ENCODE data around the gene CACUL1. TPM values are rescaled to one million over a fixed set of nuclear protein-coding genes. Genes with fewer than 3 reads are reported as not detected.
A peak's percentile ranks its signal among the peaks of the same experiment; 100 is the strongest.

CACUL1 gene
- total RNA-seq, 1 donor from 2014 or later: 34.0 TPM

DNA sequence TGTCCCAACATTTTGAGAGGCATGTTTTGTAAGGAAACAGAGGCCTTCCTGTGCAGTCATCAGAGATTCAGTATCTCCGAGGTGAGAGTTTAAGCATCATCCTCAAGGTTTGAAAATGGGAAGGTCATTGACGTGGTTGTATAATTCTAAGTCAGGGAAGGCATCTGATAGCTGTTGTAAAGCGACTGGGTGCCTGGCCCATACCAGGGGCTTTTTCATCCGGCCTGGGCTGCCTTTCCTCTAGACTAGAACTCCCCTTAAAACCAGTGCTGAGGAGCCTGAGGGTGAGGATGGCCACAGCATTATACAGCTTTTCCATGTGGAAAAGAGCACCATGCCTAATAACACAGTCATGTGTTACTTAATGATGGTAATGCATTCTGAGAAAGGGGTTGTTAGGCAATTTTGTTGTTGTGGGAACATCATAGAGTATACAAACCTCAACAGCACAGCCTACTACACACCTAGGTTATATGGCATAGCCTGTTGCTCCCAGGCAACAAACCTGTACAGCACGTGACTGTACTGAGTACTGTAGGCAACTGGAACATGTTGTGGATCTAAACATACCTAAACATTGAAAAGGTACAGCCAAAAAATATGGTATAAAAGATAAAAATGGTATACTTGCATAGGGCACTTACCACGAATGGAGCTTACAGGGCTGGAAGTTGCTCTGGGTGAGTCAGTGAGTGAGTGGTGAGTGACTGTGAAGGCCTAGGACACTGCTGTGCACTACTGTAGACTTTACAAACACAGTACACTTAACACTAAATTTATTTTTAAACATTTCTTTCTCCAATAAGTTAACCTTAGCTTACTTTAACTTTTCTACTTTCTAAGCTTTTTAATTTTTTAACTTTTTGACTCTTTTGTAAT lies 13.5 kb upstream of the CACUL1 start:
- Mint-ChIP-seq H3K27ac (ENCODE audit: unreplicated experiment) (no peak overlapping the region), H3K9me3 (ENCODE audit: unreplicated experiment) (no peaks in the 10 kb centered on the region), H3K36me3 (ENCODE audit: unreplicated experiment) (no peaks in the 10 kb centered on the region), H3K4me3 (ENCODE audit: unreplicated experiment) (no peak overlapping the region), H3K27me3 (ENCODE audit: unreplicated experiment) (peaks cover 9% of the 10 kb centered on the region), H3K4me1 (ENCODE audit: unreplicated experiment) (peaks cover 2% of the 10 kb centered on the region)
- TF ChIP-seq, protein P1, sequence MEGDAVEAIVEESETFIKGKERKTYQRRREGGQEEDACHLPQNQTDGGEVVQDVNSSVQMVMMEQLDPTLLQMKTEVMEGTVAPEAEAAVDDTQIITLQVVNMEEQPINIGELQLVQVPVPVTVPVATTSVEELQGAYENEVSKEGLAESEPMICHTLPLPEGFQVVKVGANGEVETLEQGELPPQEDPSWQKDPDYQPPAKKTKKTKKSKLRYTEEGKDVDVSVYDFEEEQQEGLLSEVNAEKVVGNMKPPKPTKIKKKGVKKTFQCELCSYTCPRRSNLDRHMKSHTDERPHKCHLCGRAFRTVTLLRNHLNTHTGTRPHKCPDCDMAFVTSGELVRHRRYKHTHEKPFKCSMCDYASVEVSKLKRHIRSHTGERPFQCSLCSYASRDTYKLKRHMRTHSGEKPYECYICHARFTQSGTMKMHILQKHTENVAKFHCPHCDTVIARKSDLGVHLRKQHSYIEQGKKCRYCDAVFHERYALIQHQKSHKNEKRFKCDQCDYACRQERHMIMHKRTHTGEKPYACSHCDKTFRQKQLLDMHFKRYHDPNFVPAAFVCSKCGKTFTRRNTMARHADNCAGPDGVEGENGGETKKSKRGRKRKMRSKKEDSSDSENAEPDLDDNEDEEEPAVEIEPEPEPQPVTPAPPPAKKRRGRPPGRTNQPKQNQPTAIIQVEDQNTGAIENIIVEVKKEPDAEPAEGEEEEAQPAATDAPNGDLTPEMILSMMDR (IDR thresholded peaks at IDR 0.05): no peak
- DNase-seq (ENCODE audit: extremely low spot score, unreplicated experiment): no peak

GRCh38 chr10:118767297-118768040 lies 12.7 kb upstream of the CACUL1 start:
- TF ChIP-seq, protein P1 (IDR thresholded peaks at IDR 0.05): no peak
- DNase-seq (ENCODE audit: extremely low spot score, unreplicated experiment): no peak
- H3K4me3 Mint-ChIP-seq (ENCODE audit: unreplicated experiment): no peak overlapping the region
- H3K36me3 Mint-ChIP-seq (ENCODE audit: unreplicated experiment): no peaks in the 10 kb centered on the region
- no peaks in the 10 kb centered on the region for H3K9me3 Mint-ChIP-seq (ENCODE audit: unreplicated experiment)
- H3K27me3 Mint-ChIP-seq (ENCODE audit: unreplicated experiment): peaks cover 9% of the 10 kb centered on the region
- peaks cover 2% of the 10 kb centered on the region for H3K4me1 Mint-ChIP-seq (ENCODE audit: unreplicated experiment)
- H3K27ac Mint-ChIP-seq (ENCODE audit: unreplicated experiment): no peak overlapping the region

DNA sequence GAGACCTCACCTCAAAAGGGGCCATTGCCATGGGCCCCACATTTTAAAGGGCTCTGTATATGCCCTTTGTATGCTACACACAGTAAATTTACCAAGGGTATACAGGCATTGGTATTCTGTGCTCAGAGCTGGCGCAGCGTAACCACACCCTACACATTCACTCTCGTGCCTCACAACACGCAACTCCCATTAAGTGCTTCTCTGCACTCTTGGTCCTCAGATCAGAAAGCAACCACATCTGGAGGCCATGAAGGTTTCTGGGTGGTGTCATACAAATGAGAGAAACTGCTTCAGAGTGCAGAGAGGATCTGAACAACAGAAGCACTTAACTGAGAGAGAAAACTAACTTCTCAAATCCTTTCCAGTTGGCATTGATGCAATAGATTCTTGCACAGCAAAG lies 9.4 kb upstream of the CACUL1 start:
- Mint-ChIP-seq H3K9me3 (ENCODE audit: unreplicated experiment) (no peaks in the 10 kb centered on the region), H3K27ac (ENCODE audit: unreplicated experiment) (no peak overlapping the region), H3K27me3 (ENCODE audit: unreplicated experiment) (peaks cover 11% of the 10 kb centered on the region), H3K4me3 (ENCODE audit: unreplicated experiment) (no peak overlapping the region), H3K36me3 (ENCODE audit: unreplicated experiment) (no peaks in the 10 kb centered on the region), H3K4me1 (ENCODE audit: unreplicated experiment) (peaks cover 2% of the 10 kb centered on the region)
- DNase-seq (ENCODE audit: extremely low spot score, unreplicated experiment): no peak
- TF ChIP-seq, protein P1 (IDR thresholded peaks at IDR 0.05): no peak

GRCh38 chr10:118763202-118763988 lies 8.6 kb upstream of the CACUL1 start:
- Mint-ChIP-seq H3K4me1 (ENCODE audit: unreplicated experiment) (peaks cover 2% of the 10 kb centered on the region), H3K27ac (ENCODE audit: unreplicated experiment) (no peak overlapping the region), H3K9me3 (ENCODE audit: unreplicated experiment) (no peaks in the 10 kb centered on the region), H3K36me3 (ENCODE audit: unreplicated experiment) (no peaks in the 10 kb centered on the region), H3K27me3 (ENCODE audit: unreplicated experiment) (peaks cover 13% of the 10 kb centered on the region), H3K4me3 (ENCODE audit: unreplicated experiment) (no peak overlapping the region)
- peak; percentile 17 for DNase-seq (ENCODE audit: extremely low spot score, unreplicated experiment)
- TF ChIP-seq, protein P1 (IDR thresholded peaks at IDR 0.05): no peak
